Measurements from ENCODE around the gene TNPO3.

The TNPO3 gene

GRCh38 chr7:128937271-128937646 lies 117.7 kb downstream of the TNPO3 start:
- no peak for DNase-seq

DNA sequence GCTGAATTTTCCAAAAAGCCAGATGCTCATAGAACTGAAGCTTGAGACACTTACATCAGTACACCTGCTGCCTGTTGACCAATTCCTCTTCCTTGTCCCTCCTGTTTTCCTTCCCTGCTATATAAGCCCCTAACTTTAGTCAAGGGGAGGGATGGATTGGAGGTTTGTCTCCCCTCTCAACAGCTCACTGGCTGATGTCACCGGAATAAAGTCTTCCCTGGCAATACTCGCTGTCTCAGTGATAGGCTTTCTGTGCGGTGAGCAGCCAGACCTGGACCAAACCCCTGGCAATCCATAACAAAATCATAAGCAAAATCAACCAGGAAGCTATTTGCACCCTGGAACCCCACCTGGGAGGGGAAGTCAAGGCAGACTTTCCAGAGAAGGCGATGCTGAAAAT lies 118.1 kb downstream of the TNPO3 start:
- DNase-seq, result no peak

GRCh38 chr7:128935342-128935730 lies 119.6 kb downstream of the TNPO3 start:
- DNase-seq, result no peak

GRCh38 chr7:128934361-128935341 lies 120.3 kb downstream of the TNPO3 start:
- DNase-seq, result no peak

GRCh38 chr7:128933180-128933891 lies 121.6 kb downstream of the TNPO3 start:
- peak; percentile 75 for DNase-seq

GRCh38 chr7:128932862-128933179 lies 122.1 kb downstream of the TNPO3 start:
- DNase-seq, result no peak

DNA sequence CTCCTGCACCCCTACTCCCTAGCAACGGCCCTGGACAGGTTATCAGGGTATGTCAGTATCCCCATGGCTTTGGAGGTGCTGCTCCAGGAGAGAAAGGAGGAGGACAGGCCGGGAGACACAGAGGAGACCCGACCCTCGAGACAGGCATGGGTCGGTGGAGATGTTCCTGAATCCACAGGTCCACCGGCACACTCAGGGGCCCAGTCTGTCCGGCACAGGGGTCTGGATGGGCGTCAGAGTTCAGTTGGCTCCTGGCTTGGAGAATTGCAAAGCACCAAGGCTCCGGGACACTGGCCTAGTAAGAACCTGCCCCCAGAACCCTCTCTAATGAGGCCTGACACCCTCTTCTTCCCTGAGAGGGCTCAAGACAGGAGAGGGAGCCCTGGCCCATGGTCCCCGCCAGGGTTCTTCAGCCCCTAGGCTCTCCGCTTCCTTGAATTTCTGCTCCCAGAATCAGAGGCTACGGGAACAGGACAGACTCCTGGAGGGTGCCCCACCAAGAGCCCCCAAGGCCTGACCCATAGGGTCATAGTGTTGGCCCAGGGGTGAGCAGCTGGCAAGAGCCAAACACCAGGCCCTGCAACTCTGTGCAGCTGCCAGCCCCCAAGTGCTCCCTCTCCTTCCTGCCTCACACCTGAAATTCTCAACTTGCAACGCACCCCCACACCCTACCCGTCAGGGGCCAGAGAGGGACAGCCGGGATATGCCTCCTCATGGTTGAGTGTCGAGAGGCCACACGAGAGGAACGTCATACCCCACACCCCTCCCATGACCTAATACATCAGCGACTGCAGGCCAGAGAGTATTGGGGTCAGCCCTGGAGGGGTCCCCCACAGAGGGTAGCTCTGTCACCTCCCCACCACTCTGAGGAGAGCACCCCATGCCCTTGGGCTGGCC lies 122.7 kb downstream of the TNPO3 start:
- no peak for DNase-seq

GRCh38 chr7:128931190-128931798 lies 123.6 kb downstream of the TNPO3 start:
- no peak for DNase-seq

DNA sequence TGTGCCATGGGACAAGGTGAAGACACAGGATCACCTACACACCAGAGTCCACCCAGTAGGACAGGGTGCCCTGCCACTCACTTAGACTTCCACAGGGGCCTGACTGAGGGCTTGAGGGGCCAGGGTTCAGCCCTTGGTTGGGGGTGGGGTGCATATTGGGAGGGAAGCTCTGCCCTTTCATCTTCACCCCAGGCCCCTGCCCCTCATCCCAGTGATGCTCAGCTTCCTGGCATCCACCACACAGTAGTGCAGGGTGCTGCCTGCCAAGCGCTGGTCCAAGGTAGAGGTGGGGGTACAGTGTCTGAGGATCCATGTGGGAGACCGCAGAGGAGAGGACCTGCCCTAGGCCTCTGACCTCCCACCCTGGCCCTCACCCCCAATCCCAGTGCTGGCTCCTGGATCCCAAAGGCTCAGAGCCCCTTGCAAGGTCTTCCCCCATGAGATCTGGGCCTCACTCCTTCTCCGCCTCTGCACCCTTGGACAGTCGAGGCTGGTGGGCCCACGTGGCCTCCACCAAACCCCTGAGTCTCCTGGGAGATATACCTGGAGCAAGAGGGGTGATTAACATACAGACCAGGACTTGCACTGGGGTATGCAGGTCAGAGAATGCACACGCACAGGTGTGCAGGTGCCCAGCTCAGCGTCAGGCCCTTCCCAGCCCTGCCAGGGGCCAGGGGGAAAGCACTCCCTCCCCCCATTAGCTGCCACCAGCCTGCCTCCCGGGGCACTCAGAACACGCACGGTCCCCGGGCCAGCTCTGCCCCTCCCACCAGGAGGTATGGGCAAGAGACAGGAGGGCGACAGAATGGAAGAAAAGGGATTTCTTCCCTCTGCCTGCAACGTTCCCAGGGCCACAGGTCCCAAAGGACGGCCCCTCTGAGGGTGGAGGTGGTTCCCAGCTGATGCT lies 125.8 kb downstream of the TNPO3 start:
- DNase-seq, result no peak

DNA sequence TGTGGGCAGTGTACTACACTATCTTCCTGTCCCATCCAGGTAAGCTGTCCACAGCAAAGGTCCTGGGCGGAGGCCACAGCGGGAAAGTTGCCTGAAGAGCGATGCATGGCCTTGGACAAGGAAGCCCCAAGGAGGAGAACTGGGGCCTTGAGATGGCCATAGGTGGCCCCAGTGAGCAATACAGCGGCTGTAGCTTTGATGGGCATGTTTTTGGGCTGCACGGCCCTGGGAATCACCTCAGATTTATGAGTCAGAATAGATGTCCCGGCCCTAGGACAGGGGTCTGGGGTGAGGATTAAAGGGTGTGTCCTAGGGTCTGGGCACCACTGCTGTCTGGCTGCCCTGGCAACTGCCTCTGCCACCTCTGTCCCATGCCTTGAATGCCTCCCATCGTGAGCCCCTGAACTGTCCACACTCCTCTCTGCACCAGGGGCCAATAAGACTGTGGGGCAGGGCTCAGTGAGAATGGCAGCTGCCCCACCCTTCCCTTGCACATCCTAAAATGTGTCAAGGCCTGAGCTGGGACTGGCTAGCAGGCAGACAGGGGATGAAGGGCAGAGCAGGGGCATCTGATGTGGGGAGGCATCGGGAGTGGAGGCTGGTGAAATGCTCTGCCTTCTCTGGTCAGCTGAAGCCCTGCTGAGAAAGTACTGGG lies 126.6 kb downstream of the TNPO3 start:
- DNase-seq, result no peak

GRCh38 chr7:128924707-128925588 lies 130.0 kb downstream of the TNPO3 start:
- DNase-seq, result no peak

- no peak for DNase-seq
Measured at GRCh38 chr7:128923411-128923800, 131.5 kb downstream of the TNPO3 start.

DNA sequence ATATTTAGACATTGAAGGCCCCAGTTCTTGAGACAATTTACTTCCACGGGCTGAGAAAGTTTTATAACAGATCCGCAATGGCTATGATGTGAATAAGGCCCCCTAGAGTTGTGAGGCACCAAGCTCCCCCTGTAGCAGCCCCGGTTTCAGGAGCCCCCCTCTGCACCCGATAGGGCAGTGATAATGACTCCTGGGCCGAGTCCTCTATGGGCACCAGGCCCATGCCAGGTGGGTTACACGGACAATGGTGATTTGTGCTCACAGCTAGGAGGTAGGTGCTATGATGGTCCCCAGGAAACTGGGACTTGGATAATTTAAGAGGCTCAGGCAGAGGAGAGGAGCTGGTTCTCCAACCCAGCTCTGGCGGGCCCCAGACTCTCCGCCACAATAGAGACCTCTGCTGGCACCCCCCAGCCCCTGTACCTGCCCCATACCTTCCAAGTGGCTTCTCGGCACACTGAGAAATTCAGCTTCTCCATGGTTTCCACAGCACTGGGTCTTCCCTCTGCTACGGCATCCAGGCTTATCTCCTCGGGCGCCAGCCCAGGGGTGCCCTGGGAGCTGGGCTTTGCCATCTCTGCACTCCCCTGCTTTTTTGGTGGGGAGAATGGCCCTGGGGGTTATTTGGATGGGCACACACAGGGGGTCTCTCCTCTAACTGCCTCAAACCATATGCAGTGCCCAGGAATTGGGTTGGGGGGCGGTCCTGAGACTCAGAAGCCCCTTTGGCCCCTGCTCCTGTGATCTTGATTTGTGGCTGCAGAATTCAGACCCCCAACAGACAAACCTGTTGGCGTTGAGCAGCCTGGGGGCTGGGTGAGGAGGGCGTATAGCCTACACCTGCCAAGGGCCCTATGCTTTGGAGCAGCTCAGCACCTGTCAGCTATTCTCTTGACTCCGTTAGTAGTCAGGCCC lies 132.2 kb downstream of the TNPO3 start:
- no peak for DNase-seq

GRCh38 chr7:128921866-128922440 lies 133.0 kb downstream of the TNPO3 start:
- DNase-seq, result no peak

GRCh38 chr7:128920913-128921582 lies 133.9 kb downstream of the TNPO3 start:
- no peak for DNase-seq

GRCh38 chr7:128919881-128920799 lies 134.8 kb downstream of the TNPO3 start:
- no peak for DNase-seq

DNA sequence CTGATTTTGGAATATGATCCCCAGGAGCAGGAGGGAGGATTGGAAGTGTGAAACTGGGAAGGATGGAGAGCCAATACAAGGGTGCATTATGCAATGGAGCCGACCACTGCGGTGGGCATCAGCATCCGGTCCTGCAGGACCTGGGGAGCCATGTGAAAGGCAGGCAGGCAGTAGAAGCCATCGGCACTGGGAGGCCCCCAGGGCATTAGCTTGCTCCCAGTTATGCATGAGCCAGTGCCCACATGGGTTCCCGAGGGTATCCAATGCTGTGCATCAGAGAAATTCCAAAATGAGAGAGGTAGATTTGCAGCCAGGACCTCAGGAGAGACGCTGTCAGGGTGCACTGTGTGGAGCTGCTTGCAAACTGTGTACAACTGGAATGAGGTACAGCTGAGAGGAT lies 135.7 kb downstream of the TNPO3 start:
- DNase-seq, result no peak

Measured in activated CD4-positive, alpha-beta T cell treated with anti-CD3 and anti-CD28 coated beads, Interleukin-2, amount 50 U/mL, for 16 hours (primary cell).